GM21717 (cell line): ENCODE measurements around the gene GANC.
"Not testable (repeated sequence)": the region's sequence is repeated elsewhere in the genome, so short reads cannot be mapped to it uniquely, and the experiment has no call there.

ENCODE experiments used
- ATAC-seq: cut with Tn5 transposase; IDR thresholded peaks from one replicate; pipeline ENCODE4 v1.9.1; 2021; ENCODE audit warnings: mild to moderate bottlenecking, moderate library complexity; ENCODE audit not compliant: unreplicated experiment

The GANC gene, protein sequence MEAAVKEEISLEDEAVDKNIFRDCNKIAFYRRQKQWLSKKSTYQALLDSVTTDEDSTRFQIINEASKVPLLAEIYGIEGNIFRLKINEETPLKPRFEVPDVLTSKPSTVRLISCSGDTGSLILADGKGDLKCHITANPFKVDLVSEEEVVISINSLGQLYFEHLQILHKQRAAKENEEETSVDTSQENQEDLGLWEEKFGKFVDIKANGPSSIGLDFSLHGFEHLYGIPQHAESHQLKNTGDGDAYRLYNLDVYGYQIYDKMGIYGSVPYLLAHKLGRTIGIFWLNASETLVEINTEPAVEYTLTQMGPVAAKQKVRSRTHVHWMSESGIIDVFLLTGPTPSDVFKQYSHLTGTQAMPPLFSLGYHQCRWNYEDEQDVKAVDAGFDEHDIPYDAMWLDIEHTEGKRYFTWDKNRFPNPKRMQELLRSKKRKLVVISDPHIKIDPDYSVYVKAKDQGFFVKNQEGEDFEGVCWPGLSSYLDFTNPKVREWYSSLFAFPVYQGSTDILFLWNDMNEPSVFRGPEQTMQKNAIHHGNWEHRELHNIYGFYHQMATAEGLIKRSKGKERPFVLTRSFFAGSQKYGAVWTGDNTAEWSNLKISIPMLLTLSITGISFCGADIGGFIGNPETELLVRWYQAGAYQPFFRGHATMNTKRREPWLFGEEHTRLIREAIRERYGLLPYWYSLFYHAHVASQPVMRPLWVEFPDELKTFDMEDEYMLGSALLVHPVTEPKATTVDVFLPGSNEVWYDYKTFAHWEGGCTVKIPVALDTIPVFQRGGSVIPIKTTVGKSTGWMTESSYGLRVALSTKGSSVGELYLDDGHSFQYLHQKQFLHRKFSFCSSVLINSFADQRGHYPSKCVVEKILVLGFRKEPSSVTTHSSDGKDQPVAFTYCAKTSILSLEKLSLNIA (N-terminal part only)

DNA sequence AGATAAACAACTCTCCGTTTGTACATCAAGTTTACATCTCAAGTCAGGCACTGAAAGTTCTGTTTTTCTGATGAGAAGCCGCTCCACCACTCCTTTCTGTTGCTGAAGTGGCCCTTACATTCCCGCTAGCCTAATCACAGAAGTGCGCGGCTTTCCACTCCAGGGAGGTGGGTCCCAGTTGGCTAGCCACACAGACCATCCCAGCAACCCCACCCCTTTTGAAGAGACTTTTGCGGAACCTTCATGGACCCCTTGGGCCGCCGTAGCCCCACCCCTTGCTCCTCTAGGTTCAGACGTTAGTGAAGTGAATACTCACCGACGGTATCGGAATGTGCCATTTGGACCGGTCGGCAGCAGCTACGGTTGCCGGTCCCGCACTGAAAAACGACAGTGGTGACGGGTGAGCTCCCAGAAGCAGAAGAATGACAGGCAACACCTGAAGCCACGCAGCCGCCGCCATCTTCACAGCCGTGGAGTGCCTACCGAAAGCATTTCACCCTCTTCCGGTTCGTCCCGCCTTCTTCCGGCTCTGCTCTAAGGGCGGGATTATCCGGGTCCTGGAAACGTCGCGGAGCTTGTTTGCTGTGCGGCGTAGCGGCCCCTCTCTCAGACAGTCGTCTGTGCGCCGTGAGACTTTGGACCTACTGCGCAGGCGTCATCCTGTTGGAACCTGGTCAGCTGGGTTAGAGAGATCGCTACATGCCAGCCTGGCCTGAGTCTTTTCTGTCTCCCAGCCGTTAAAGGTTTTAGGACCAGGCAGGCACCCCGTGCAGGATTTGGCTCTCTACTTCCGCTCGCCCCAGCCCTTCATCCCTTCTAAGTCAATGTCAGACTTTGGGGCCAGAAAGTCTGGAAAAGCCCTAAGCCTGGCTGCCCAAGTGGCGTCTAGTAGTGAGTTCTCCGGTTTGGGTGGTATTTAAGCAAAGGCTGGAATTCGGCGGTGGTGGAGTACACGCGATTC is at the start of gene GANC, which contains the start of gene TMEM87A:
Gene GANC (plus strand): TSS at position 263 of the 961 bp plus-strand sequence. CDS start 1,281 bp downstream, outside the sequence.
Gene TMEM87A (minus strand): TSS at position 495 of the 961 bp plus-strand sequence. CDS start 35 bp downstream, at position 460.
- peak; percentile 90 for ATAC-seq

DNA sequence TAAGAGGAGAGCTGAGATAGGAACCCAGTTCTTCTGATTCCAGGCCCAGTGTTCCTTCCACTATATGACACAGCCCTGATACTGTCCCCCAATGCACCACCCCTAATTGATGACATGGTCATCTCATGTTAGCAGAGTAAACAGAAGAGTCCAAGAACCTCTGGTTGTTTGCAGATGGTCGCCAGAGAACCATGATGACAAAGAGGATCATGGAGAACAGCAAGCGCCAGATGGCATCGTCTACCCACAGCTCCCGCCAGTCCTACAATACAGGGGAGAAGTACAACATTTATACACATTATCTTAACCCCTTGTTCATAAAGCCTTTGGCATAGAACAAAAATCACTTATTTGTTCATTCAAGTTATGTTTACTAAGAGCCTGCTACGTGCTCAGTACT is 46.4 kb upstream of the GANC start:
- no peak for ATAC-seq

GRCh38 chr15:42228036-42228435 is 45.0 kb upstream of the GANC start:
- ATAC-seq, result no peak

DNA sequence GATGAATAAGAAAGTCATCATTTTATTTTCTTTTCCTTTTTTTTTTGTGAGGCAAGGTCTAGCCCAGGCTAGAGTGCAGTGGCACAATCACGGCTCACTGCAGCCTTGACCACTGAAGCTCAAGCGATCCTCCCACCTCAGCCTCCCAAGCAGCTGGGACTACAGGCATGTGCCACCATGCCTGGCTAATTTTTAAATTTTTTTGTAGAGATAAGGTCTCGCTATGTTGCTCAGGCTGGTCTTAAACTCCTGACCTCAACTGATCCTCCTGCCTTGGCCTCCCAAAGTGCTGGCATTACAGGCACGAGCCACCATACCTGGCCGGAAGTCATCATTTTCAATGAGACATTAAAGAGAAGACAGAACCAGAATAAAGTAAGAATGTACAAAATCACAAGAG is 44.0 kb upstream of the GANC start:
- ATAC-seq, result not testable (repeated sequence)

- no peak for ATAC-seq
These were observed 41.9 kb upstream of the GANC start for GRCh38 chr15:42231088-42231487.

- ATAC-seq, result no peak
These were observed 40.4 kb upstream of the GANC start for GRCh38 chr15:42232606-42233005.

DNA sequence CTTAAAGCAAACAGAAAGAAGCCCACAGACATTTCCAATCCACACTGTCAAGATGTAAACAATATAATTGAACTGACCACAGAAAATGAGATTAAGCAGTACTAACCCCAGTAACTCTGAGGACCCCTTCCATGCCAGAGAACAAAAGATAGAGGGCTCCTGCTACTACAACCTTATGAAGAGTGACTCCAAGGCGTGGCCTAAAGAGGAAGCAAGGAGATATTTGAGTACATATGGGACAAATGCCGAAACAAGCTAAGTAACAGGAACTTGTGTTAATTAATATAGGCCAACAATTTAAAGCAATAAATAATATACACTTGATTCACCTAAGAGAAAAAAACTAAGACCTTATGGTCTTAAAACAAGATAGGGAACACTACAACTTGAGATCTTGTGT is 39.9 kb upstream of the GANC start:
- ATAC-seq, result no peak

DNA sequence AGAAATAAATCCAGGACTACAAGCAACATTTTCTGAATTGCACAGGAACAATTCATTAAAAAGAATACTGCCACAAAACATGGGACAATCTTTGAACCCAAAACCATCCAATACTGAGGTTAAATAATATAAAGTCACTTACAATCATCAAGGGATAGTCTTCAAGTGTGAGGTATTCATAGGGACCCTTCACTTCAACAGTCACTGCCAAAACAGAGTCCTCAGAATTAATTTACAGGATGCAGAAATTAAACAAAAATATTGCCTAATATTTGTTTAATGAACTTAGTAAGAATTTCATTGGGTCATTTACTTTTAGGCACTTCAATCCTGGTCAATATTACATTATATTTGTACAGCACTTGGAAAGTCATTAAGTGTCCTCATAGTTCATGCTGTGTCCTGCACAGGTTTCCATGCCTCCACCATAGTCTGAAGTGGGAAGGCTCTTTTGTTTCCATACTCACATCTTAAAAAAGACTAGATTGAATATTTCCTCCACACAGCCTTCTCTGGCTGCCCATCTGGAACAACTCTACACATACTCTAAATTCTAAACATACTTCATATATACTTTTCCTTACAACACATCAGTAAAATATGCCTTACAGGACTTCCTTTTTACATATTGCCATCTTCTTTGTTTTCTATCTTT is 33.3 kb upstream of the GANC start:
- ATAC-seq, result no peak

DNA sequence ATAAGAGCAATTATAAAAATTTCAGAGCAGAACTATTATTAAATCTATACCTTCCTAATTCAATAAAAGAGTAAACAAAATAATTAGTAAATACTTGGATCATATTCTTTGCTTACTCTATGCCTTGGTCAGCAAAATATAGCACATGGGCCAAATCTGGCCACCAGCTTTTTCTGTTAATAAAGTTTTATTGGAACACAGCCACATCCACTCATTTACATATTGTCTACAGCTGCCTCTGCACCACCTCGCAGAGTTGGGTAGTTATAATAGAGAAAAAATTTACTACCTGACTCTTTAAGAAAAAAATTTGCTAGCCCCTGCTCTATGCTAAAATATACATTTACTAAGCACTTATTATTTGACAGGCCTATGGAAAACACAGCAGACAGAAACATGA is 32.2 kb upstream of the GANC start:
- ATAC-seq, result no peak

- ATAC-seq, result no peak
These were observed 19.7 kb upstream of the GANC start for GRCh38 chr15:42253300-42253699.

GRCh38 chr15:42264795-42265194 is 8.2 kb upstream of the GANC start:
- no peak for ATAC-seq

- no peak for ATAC-seq
These were observed 5.7 kb upstream of the GANC start for GRCh38 chr15:42267286-42267685.

GRCh38 chr15:42270551-42270950 is 2.5 kb upstream of the GANC start:
- ATAC-seq, result no peak

DNA sequence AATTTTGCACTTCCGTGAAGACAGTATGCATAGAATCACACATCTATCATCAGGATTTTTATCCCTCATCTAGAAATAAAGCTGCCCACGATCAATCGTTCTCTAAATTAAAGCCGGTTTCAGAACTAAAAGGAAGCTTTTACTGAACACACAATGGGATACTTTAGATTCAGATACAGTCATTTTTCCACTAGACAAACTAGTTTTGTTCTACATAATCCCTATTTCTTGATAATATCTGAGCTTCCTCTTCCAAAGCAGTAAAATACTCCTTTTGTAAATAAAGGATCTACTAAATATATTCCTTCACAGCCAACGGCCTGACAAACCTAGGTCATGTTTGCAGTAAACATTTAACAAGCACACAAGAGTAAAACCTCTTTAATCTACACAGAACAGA is 2.0 kb upstream of the GANC start:
- no peak for ATAC-seq

- peak; percentile 19 for ATAC-seq
These were observed 1.1 kb downstream of the GANC start for GRCh38 chr15:42273900-42274701.

- ATAC-seq, result no peak
These were observed 1.6 kb downstream of the GANC start for GRCh38 chr15:42274702-42274989.

DNA sequence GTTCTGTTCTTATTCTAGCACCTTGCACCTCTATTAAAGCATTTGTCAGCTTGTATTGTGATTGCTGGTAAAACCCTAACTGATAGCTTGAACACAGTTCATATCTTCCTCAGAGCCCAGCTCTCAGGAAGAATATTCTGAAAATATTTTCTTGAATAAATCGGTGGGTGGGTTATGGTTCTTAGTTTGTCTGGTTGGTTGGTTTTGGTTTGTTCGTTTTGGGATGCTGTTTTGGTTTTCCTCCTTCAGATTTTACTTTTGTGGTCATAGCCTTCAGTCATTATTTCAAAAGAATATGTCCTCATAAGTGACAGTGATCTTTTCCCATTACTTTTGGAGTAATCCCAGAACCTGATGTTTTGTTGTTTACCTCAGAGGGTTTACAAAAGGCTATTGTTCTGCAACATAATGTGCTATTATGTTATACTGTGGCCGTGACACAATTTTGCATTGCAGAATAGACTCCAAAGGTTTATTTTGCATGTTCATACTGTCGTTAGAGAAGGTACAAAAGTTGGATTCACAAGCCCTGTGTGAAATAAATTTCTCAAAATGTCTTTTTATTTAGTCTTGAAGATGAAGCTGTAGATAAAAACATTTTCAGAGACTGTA is 2.9 kb downstream of the GANC start:
- ATAC-seq, result no peak

DNA sequence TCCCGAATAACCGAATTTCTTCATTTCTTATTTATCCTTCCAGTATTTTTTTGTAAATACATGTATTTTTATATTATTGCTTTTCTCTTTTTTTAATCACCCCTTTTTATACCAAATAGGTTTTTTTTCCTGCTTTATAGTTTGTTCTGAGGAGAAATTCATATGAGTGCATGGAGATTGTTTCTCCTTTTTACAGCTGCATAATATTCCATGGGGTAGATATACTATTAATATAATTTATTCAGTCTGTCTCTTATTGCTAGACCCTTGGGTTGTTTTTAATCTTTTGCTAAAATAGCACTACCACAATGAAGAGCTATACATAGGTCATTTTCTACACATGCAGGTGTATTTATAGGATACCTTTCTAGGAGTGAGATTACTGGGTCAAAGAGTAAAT is 3.8 kb downstream of the GANC start:
- no peak for ATAC-seq

DNA sequence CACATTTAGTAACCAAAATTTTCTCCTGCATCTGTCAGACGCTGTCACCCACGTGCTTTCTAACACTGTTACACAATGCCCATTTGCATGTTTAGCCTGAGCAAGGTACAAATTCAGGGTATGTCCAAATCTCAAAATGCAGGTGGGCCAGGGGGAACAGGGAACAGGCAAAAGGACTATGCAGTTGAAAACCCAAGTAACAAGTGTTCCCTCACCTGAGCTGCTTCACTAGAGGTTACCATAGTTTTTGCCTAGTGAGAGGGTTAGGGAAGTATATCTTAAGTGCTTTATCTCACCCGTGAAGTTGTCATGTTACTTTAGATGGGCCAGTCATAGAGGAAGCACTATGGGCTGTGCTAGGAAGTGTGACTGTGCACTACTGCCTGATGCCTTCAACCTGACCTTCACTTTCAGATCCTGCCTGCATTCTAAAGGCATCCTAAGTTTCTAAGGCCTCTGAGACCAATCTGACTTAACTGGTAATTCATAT is 6.3 kb downstream of the GANC start:
- ATAC-seq, result no peak
